SIG-M5 treated with dmso at 0.1 percent for 504 hours (cell line): ENCODE results near the gene JAKMIP1.

Experiments
- DNase-seq: peaks from one replicate; lab custom pipeline; 2025; ENCODE audit not compliant: unreplicated experiment; lab: John Stamatoyannopoulos, UW

The JAKMIP1 gene

GRCh38 chr4:6105311-6105911, 94.9 kb downstream of the JAKMIP1 start:
- DNase-seq: no peak

DNA sequence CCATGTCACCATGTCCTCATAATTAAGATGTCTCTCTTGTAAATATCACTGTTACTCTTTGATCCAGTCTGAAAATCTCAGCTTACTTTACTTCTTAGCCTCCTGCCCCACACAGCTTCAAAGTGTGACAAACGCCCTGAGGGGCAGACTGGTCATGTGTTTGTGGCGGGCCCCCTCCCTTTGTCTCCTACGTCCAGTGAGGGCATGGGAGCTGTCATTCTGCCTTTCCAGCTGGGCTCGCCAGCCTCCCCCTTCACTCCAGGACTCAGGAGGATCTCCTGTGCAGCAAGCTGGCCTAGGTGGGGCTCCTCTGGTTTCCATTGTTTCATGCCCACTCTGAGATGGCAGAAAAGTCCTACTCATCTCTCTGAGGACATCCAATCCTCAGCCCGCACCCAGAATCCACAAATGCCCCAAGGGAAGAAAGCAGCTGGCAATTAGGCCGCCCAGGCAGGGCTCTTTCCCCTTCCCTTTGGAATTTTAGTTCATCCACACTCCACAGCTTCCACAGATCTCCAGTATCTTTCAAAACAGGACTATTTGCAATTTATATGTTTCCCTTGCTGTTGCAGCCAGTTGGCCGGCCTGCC, 95.7 kb downstream of the JAKMIP1 start:
- DNase-seq: no peak

DNA sequence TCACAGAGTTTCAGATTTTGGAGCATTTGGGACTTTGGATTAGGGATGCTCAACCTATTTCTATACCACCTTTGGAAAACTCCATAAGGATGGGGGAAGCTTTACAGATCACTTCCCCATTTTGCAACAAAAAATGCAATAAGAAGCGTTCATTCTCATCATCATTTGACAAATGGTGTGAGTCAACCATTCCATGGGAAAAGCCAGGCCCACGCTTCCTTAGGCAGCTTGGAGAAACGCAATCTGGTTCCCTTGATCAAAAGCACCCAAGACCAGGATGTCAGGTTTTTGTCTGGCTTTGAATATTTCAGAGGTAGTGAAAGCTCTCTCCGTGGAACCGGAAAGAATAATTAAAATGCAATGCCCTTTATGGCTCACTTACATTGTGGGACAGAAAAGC, 102.8 kb downstream of the JAKMIP1 start:
- no peak for DNase-seq

- DNase-seq: no peak
Observed at GRCh38 chr4:6095897-6096296, 104.5 kb downstream of the JAKMIP1 start.

GRCh38 chr4:6095023-6095752, 105.2 kb downstream of the JAKMIP1 start:
- no peak for DNase-seq

DNA sequence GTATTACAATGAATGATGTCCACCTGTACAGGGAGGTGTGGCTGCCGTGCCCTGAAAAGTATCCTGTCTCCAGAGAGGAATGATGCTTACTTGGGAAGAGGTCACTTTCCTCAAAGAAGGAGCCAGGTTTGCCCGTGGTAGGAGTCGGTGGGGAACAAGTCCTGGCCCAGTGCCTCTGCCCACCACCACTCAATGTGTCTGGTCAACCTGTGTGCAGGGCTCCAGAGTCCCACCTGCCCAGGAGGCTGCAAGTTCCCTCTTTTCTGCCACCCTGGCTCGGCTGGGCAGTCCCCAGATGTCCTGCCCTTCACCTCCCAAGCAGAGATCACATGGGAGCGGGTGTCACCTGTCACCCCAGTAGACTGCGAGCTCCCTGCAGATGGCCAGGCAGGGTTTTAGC, 106.7 kb downstream of the JAKMIP1 start:
- DNase-seq: no peak

GRCh38 chr4:6092971-6093370, 107.4 kb downstream of the JAKMIP1 start:
- DNase-seq: no peak

- no peak for DNase-seq
Observed at GRCh38 chr4:6092131-6092530, 108.2 kb downstream of the JAKMIP1 start.

- no peak for DNase-seq
Observed at GRCh38 chr4:6090931-6091330, 109.4 kb downstream of the JAKMIP1 start.

DNA sequence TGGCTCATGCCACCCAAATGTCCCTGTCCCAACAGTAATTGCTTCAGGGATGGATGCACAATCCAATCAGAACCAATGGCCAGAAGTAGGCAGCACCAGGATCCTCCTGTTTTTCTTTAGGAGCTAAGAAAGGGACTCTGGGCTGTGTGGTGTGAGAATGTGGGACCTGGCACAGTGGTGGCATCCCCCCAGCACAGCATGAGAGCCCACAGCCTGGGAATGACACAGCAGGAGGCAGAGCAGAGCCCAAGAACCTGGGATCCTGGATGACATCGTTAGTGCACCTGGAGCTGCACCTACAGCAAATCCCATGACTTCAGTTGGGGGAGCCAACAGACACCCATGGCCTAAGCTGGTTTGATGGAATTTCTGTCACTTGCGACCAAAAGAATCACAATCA, 111.4 kb downstream of the JAKMIP1 start:
- DNase-seq: no peak

DNA sequence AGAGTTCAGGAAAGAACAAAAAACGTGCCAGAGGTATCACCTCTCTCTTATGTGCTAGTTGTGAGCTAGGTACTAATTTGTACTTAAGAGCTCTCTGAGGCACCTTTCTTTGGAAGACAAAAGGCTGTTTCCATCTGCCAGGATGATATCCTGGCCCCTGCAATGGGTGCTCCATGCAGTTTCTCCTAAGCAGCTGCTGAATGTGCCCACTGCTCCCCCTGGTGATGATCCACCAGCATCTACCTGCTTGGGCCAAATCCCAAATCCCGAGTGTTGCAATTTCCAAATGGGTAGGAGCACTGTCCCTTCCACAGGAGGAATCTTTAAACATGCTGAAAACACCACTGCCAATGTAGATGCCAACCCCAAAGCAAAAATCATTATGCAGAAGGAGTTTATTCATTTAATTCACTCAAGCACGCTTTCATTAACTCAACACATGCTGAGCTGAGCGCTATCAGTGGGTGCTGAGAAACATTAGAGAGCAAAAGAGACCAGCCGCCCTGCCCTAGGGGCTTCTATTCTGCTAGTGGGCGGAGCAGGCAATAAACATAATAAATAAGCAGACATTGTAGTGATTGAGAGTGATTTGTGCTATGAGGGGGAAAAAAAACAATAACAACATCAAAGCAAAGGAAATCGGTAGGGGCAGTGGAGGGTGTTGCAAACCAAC, 112.5 kb downstream of the JAKMIP1 start:
- DNase-seq: no peak

DNA sequence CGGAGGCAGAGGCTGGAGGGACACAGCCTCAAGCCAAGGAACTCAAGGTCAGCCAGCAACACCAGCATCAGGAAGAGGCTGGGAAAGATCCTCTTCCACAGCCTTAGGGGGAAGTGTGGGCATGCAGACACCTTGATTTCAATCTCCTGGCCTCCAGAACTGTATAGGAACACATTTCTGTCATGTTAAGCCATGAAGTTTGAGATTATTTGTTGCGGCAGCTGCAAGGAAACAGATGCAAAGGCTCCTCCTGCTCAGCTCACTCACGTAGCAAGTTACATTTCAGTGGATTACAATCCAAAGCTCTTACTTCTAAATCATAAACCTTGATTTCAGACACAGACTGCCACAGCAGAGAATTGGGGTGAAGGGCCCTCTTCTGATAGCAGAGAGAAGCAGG, 113.5 kb downstream of the JAKMIP1 start:
- no peak for DNase-seq

DNA sequence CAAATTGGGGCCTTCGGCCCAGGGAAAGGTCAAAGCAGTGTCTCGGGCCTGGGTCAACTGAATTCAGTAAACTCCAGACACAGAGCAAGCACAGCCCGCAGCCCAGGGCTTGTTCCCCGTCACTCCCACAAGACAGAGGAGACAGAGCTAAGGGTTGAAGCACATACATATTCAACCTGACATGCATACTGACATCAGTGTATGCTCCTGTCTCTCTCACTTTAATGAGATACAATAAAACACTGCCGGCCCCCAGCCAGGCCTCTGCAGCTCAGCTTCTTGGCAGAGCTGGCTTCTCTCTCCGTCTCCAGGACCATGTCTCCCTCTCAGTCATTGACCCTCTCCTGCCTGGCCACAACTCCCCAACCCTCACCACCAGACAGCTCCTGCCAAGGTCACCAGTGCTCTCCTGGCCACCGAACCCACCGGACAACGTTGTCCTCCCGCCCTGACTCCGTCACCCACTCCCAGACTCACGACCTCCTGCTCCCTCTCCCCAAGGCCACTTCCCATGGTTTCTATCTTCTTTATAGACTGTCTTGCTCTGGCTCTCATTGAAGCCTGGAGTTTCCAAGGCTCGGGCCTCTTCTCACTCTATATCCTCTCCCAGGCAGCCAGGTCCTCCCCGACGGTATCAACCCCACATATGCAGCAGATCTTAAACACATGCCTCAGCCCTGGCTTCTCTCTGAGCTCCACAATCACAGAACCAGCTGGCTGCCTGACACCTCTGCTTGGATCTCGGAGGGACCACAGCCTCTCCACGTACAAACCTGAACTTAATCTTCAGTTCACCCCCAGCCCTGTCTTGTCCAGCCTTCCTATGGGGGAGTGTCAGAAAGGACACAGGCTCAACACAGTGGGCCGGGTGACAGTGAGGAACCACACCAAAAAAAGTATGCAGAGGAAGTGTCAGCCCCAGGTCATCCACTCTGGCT, 114.4 kb downstream of the JAKMIP1 start:
- DNase-seq: no peak

- DNase-seq: no peak
Observed at GRCh38 chr4:6085028-6085690, 115.2 kb downstream of the JAKMIP1 start.

DNA sequence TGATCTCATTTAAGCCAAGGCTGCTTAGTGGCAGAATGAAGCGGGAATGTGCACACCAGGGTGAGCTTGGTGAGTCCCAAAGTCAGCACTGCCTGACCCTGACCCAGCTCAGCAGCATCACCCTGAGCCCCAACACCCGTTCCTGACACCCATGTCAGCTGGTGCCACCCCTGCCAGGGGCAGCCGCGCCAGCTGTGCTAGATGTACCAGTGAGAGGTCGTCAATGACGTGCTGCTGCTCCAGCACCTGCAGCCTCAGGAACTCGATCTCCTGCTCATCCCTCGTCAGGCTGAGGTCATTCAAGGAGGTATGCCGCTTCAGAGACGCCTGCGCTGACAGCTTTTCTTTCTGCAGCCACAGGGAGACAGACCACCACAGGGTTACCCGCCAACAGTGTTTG, 120.4 kb downstream of the JAKMIP1 start:
- DNase-seq: no peak

GRCh38 chr4:6078560-6078959, 121.8 kb downstream of the JAKMIP1 start:
- DNase-seq: no peak

GRCh38 chr4:6076391-6076790, 124.0 kb downstream of the JAKMIP1 start:
- no peak for DNase-seq

- DNase-seq: no peak
Observed at GRCh38 chr4:6074758-6075157, 125.6 kb downstream of the JAKMIP1 start.

DNA sequence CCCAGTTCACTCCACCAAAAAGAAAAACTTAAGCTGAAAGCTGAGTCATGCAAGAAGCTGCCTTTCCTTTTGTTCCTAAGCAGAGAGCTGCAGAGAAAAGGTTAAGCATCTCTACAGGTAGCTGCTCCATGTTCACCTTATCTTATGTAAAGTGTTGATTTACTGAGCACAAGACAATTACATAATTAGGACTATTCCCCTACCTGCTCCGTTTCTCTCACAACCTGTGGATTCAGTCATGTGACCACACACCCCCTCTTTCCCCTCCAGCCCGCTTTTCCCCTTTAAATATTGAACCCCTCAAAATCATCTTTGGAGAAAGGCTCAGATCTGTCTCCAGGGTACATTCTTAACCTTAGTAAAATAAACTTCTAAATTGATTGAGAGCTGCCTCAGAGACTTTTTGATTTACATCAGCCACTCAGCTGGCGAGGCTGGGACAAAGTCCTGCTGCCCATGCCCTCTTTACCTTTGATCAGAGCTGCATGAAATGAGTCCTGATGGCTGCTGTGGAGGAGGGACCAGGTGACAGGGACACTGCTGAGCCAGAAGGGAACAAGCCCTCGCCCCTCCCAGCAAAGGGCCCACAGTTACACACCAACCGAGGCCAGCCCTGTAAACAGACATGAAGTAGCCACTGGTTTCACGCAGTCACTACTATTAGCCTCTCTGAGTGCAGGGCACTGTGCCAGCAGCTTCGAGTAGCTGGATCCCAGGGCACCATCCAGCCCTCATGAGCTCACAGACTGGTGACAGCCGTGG, 128.2 kb downstream of the JAKMIP1 start:
- DNase-seq: no peak
